Ishikawa (cell line): ENCODE results near the gene MAST2.

Experiments used
- CEBPB ChIP-seq: IDR thresholded peaks from 2 replicates; pipeline ENCODE4 v1.6.1; 2012
- EP300 ChIP-seq: IDR thresholded peaks from 2 replicates; pipeline ENCODE4 v1.6.1; 2012; ENCODE audit warnings: borderline replicate concordance
- FOXM1 ChIP-seq: IDR thresholded peaks from 2 replicates; pipeline ENCODE4 v1.6.1; 2012; ENCODE audit warnings: low read depth, borderline replicate concordance
- NFIC ChIP-seq: IDR thresholded peaks from 2 replicates; pipeline ENCODE4 v1.6.1; 2012
- RAD21 ChIP-seq: IDR thresholded peaks from 2 replicates; pipeline ENCODE4 v1.6.1; 2012; ENCODE audit warnings: low read depth
- TAF1 ChIP-seq: IDR thresholded peaks from 2 replicates; pipeline ENCODE4 v1.6.1; 2012; ENCODE audit warnings: low read depth, mild to moderate bottlenecking
- TCF12 ChIP-seq: IDR thresholded peaks from 2 replicates; pipeline ENCODE4 v1.6.1; 2012; ENCODE audit warnings: low read depth
- TEAD4 ChIP-seq: IDR thresholded peaks from 2 replicates; pipeline ENCODE4 v1.6.1; 2012
- YY1 ChIP-seq: IDR thresholded peaks from 2 replicates; pipeline ENCODE4 v1.6.1; 2012; ENCODE audit warnings: low read depth
- TF ChIP-seq, protein P1 (sequence below): IDR thresholded peaks from 2 replicates; pipeline ENCODE4 v1.6.1; 2012
- TF ChIP-seq, protein P2 (sequence below): IDR thresholded peaks from 2 replicates; pipeline ENCODE4 v1.6.1; 2012; ENCODE audit warnings: low read depth, mild to moderate bottlenecking
- TF ChIP-seq, protein P3 (sequence below): IDR thresholded peaks from 2 replicates; pipeline ENCODE4 v1.6.1; 2012

- no peak for TF ChIP-seq RAD21
- TF ChIP-seq TAF1 = no peak
- TF ChIP-seq EP300 = no peak
- TF ChIP-seq FOXM1 = no peak
- TF ChIP-seq, protein P1, sequence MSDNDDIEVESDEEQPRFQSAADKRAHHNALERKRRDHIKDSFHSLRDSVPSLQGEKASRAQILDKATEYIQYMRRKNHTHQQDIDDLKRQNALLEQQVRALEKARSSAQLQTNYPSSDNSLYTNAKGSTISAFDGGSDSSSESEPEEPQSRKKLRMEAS = no peak
- no peak for TF ChIP-seq YY1
- TF ChIP-seq TEAD4 = peak; percentile 83
- TF ChIP-seq, protein P2, sequence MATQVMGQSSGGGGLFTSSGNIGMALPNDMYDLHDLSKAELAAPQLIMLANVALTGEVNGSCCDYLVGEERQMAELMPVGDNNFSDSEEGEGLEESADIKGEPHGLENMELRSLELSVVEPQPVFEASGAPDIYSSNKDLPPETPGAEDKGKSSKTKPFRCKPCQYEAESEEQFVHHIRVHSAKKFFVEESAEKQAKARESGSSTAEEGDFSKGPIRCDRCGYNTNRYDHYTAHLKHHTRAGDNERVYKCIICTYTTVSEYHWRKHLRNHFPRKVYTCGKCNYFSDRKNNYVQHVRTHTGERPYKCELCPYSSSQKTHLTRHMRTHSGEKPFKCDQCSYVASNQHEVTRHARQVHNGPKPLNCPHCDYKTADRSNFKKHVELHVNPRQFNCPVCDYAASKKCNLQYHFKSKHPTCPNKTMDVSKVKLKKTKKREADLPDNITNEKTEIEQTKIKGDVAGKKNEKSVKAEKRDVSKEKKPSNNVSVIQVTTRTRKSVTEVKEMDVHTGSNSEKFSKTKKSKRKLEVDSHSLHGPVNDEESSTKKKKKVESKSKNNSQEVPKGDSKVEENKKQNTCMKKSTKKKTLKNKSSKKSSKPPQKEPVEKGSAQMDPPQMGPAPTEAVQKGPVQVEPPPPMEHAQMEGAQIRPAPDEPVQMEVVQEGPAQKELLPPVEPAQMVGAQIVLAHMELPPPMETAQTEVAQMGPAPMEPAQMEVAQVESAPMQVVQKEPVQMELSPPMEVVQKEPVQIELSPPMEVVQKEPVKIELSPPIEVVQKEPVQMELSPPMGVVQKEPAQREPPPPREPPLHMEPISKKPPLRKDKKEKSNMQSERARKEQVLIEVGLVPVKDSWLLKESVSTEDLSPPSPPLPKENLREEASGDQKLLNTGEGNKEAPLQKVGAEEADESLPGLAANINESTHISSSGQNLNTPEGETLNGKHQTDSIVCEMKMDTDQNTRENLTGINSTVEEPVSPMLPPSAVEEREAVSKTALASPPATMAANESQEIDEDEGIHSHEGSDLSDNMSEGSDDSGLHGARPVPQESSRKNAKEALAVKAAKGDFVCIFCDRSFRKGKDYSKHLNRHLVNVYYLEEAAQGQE = no peak
- no peak for TF ChIP-seq NFIC
- no peak for TF ChIP-seq CEBPB
- TF ChIP-seq, protein P3, sequence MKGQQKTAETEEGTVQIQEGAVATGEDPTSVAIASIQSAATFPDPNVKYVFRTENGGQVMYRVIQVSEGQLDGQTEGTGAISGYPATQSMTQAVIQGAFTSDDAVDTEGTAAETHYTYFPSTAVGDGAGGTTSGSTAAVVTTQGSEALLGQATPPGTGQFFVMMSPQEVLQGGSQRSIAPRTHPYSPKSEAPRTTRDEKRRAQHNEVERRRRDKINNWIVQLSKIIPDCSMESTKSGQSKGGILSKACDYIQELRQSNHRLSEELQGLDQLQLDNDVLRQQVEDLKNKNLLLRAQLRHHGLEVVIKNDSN = no peak
- no peak for TF ChIP-seq TCF12
Measured at GRCh38 chr1:45929257-45929687, 125.9 kb downstream of the MAST2 start.
